SK-N-SH treated with all-trans-retinoic acid at 6 μM for 48 hours (cell line): ENCODE measurements around the gene CCDC82.

ENCODE experiments used
- CREB5 ChIP-seq: fragments of 250-450 bp; sonication (Bioruptor Pico); IDR thresholded peaks from 2 replicates; pipeline ENCODE4 v1.5.1; 2020; ENCODE audit warnings: low read depth, mild to moderate bottlenecking, moderate library complexity
- ESRRG ChIP-seq: fragments of 250-450 bp; sonication (Bioruptor Pico); IDR thresholded peaks from 2 replicates; pipeline ENCODE4 v1.6.1; 2021; ENCODE audit warnings: mild to moderate bottlenecking
- ISL1 ChIP-seq: fragments of 250-450 bp; sonication (Bioruptor Pico); IDR thresholded peaks from 2 replicates; pipeline ENCODE4 v2.1.2; 2022; ENCODE audit warnings: mild to moderate bottlenecking, moderate library complexity
- PATZ1 ChIP-seq: fragments of 250-450 bp; sonication (Bioruptor Pico); IDR thresholded peaks from 2 replicates; pipeline ENCODE4 v1.8.0; 2020; ENCODE audit warnings: mild to moderate bottlenecking, moderate library complexity, borderline replicate concordance
- PPARA ChIP-seq: fragments of 250-450 bp; sonication (Bioruptor Pico); IDR thresholded peaks from 2 replicates; pipeline ENCODE4 v1.5.0; 2020; ENCODE audit warnings: mild to moderate bottlenecking, borderline replicate concordance
- RARB ChIP-seq: fragments of 250-450 bp; sonication (Bioruptor Pico); IDR thresholded peaks from 2 replicates; pipeline ENCODE4 v1.8.0; 2021; ENCODE audit warnings: mild to moderate bottlenecking, moderate library complexity
- SNAI2 ChIP-seq: fragments of 250-450 bp; sonication (Bioruptor Pico); IDR thresholded peaks from 2 replicates; pipeline ENCODE4 v1.5.0; 2020; ENCODE audit warnings: mild to moderate bottlenecking, moderate library complexity
- TCF4 ChIP-seq: fragments of 250-450 bp; sonication (Bioruptor Pico); IDR thresholded peaks from 2 replicates; pipeline ENCODE4 v1.8.0; 2021; ENCODE audit warnings: mild to moderate bottlenecking, moderate library complexity, borderline replicate concordance
- TSHZ2 ChIP-seq: fragments of 250-450 bp; sonication (Bioruptor Pico); IDR thresholded peaks from 2 replicates; pipeline ENCODE4 v1.5.0; 2020; ENCODE audit warnings: mild to moderate bottlenecking, moderate library complexity
- ZFP3 ChIP-seq: fragments of 250-450 bp; sonication (Bioruptor Pico); IDR thresholded peaks from 2 replicates; pipeline ENCODE4 v1.5.0; 2020; ENCODE audit warnings: mild to moderate bottlenecking, moderate library complexity
- ZNF8 ChIP-seq: fragments of 450-650 bp; formaldehyde crosslinking; IDR thresholded peaks from 2 replicates; pipeline ENCODE4 v1.5.0; 2020; ENCODE audit warnings: mild to moderate bottlenecking, moderate library complexity

- no peak for TF ChIP-seq ZFP3 (CRISPR knock-in tag)
- no peak for TF ChIP-seq CREB5 (CRISPR knock-in tag)
- no peak for TF ChIP-seq PPARA (CRISPR knock-in tag)
- TF ChIP-seq SNAI2: no peak
- no peak for TF ChIP-seq ESRRG (CRISPR knock-in tag)
- no peak for TF ChIP-seq RARB (CRISPR knock-in tag)
- no peak for TF ChIP-seq TSHZ2 (CRISPR knock-in tag)
- TF ChIP-seq PATZ1 (CRISPR knock-in tag): no peak
- no peak for TF ChIP-seq ZNF8 (CRISPR knock-in tag)
- TF ChIP-seq TCF4 (CRISPR knock-in tag): no peak
- TF ChIP-seq ISL1 (CRISPR knock-in tag): no peak
These were observed 55.5 kb downstream of the CCDC82 start for GRCh38 chr11:96334219-96334618.
